DOHH2 (cell line): ENCODE data around the gene OR56B1.

ENCODE experiments used
- EZH2phosphoT487 ChIP-seq: fragments of 200-600 bp; sonication (generic); IDR thresholded peaks from 2 replicates; pipeline ENCODE4 v1.6.1; 2017; ENCODE audit warnings: borderline replicate concordance, mild to moderate bottlenecking, antibody characterized with exemption, low read length, moderate library complexity, mixed read lengths
- TF ChIP-seq, protein P1 (sequence below): fragments of 200-600 bp; sonication (generic); IDR thresholded peaks from one replicate; pipeline ENCODE4 v1.5.1; 2014; ENCODE audit warnings: antibody characterized with exemption, mild to moderate bottlenecking, low read depth, low read length; ENCODE audit not compliant: poor library complexity, severe bottlenecking

DNA sequence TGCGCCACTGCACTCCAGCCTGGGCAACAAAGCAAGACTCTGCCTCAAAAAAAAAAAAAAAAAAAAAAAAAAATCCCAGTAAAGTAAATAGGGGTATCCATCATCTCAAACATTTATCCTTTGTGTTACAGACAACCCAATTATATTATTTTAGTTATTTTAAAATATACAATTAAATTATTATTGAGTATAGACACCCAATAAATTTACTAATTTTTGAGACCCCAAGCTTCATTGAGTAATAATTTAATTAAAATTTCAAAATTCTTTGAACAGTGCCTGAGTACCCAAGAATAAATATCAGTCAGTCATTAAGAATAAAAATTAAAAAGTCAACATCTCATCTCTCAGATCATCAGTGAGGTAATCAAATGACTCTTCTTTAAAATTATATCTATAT, 17.7 kb downstream of the OR56B1 start, which contains the start of gene OR52N4:
- TF ChIP-seq, protein P1, sequence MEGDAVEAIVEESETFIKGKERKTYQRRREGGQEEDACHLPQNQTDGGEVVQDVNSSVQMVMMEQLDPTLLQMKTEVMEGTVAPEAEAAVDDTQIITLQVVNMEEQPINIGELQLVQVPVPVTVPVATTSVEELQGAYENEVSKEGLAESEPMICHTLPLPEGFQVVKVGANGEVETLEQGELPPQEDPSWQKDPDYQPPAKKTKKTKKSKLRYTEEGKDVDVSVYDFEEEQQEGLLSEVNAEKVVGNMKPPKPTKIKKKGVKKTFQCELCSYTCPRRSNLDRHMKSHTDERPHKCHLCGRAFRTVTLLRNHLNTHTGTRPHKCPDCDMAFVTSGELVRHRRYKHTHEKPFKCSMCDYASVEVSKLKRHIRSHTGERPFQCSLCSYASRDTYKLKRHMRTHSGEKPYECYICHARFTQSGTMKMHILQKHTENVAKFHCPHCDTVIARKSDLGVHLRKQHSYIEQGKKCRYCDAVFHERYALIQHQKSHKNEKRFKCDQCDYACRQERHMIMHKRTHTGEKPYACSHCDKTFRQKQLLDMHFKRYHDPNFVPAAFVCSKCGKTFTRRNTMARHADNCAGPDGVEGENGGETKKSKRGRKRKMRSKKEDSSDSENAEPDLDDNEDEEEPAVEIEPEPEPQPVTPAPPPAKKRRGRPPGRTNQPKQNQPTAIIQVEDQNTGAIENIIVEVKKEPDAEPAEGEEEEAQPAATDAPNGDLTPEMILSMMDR = no peak
- TF ChIP-seq EZH2phosphoT487 = no peak
